ENCODE data around the gene GPR176.
"Not testable (repeated sequence)": the region's sequence is repeated elsewhere in the genome, so short reads cannot be mapped to it uniquely, and the experiment has no call there.

Gene GPR176

DNA sequence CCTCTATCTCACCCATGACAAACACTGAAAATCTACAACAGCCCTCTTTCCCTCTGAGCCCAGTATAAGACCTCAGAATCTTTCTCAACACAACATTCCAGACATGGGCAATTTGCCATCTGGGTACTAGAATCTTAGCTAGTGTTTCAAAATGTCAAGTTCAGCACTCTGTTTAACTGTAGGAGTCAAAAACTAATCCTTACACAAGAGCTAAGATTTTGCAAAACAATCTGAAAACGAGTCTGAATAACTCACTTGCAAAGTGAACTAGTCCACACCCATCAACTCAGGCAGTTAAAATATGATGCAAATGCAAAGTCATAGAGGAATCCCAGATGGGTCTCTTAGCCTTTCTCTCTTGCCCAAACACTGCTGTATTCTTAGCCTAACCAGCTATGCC is 67.8 kb downstream of the GPR176 start:
- no peak for DNase-seq

- no peak for DNase-seq
Observed at GRCh38 chr15:39851500-39852092, 68.5 kb downstream of the GPR176 start.

DNA sequence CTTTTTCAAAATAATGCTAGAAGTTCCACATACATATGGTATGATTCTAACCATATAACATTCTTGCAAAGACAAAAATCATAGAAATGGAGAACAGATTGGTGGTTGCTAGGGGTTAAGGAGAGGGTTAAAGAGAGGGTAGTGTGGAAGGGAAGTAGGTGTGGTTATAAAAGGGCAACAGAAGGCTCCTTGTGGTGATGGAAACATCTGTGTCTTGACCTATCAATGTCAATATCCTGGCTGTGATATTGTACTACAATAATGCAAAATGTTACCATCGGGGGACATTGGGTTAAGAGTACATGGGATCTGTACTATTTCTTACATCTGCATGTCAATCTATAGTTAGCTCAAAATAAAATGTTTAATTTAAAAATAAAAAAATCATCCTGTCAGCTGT is 69.6 kb downstream of the GPR176 start:
- DNase-seq = no peak

DNA sequence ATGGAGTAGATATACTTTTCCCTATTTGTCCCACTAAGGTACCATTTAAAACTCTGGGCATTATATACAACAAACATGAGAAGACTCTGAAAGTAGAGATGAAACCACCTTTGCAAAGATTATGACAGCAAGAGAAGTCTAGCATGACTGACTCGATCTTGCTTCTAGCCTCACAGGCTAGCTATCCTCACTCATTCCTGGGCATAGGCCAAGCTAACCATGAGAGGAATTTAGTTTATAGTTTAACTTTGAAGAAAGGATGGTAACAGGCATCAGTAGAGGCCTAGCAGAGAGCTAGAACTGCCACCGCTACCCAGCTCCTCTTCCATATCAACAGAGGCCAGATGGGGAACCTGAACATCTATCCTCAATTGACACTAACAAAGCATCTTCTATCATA is 74.0 kb downstream of the GPR176 start:
- DNase-seq = no peak

GRCh38 chr15:39845582-39845981 is 74.5 kb downstream of the GPR176 start:
- no peak for DNase-seq

DNA sequence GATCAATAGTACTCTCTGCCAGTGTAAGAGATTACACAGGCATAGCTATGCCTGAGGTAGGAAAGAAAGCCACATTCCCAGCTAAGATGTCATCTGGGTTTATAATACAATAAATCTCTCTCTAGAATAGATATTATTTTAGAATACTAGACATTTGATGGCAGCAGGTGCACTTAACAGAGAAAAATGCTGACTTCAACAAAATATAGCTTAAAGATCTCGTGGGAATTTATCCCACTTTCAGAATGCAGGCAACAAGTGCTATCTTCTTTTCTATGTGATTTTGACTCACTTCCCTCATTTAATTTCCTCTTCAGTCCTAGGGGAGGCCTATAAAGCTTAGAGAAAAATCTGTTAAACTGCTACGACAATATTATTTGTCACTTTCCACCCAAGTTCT is 76.5 kb downstream of the GPR176 start:
- DNase-seq = no peak

DNA sequence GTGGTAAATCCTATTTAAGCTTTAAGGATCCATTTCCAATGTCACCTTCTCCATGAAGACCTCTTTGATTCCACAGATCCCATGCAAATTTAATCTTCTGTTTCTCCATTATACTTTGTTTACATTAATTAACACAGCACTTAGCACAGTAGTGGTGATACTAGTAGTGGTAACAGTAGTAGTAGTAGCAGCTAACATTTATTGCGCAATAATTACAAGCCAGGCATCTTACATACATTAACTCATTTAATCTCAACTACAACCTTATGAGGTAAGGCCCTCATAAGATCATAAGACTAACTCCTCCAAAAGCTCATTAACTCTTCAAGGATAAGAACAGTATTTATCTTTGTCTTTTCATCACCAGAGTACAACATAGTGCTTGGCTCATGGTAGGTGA is 82.6 kb downstream of the GPR176 start:
- no peak for DNase-seq

- DNase-seq = no peak
Observed at GRCh38 chr15:39835550-39835949, 84.5 kb downstream of the GPR176 start.

DNA sequence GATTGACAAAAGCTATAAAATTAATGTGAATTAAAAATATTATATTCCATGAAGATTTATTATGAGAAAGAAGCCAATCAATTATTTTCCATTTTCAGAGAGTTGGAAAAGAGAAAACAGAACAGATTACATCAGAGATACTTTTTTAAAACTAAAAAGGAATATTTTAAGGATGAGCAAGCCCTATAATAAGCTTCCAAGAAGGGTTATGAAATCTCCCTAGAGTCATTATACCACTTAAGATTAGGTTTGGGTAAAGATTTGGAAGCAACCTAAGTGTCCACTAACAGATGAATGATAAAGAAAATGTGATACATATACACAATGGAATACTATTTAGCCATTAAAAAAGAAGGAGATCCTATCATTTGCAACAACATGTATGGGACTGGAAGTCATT is 85.8 kb downstream of the GPR176 start:
- no peak for DNase-seq

DNA sequence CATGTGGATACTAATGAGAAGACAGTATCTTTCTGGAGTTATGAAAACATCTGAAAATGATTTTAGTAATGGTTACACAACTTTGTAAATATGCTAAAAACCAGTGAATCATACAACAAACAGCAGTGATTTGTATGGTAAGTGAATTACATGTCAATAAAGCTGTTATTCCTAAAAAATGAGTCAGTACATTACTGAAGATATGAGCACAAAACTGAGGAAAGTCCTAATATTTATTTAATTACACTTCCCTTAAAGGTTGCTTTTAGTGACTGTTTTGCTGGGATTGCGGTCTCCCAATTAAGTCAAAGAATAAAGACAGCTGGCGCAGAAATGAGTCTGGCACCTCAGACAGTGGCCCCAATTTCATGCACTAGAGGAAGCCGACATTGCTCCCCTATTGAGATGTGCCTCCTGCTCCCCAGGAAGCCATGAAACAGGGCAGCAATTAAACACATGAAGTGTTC is 86.5 kb downstream of the GPR176 start:
- peak; percentile 50 for DNase-seq

GRCh38 chr15:39830166-39830565 is 89.9 kb downstream of the GPR176 start:
- no peak for DNase-seq

DNA sequence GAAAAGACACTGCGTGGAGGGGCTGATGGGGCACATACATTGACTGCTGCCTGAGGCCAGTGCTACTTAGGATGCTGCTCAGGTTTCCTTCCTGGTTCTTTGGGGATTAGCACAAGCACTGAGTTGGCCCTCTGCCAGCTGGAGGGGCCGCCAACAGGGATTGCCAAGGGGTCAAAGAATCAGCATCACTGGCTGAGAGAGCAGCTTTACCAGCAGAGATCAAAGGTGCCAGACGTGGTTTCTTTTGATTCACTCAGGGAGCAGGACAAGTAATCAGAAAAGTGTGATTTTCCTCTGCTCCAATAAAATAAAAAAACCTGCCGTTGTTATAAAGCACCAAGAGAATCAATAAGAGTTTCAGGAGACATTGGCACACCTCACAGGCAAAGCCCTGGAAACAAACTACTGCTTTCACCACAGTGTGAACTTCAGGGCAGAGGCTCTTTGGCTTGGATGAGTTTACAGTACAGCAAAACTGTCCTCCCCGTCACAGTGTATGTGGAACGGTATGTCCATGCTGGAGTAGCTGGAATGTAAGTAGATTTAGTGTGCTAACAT is 91.6 kb downstream of the GPR176 start:
- no peak for DNase-seq

DNA sequence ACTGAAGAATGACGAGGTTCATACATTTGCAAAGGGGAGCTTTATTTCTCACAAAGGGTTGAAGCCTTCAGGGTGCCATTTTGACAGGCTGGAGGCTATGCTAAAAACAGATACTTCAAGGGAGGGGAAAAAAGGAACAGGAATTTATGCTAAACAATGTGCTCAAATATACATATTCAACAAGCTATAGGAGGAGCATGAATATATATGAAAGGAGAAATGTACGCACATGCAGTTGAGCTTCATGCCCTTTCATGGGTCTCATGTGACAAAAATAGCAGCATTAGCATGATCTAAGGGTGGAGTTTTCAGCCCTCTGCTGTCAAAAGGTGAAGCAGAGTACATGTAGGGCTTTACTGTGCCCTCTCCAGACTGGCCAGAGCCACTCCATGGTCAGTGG is 93.1 kb downstream of the GPR176 start:
- no peak for DNase-seq

- DNase-seq = no peak
Observed at GRCh38 chr15:39823634-39824033, 96.4 kb downstream of the GPR176 start.

GRCh38 chr15:39820050-39820602 is 99.9 kb downstream of the GPR176 start:
- DNase-seq = no peak

GRCh38 chr15:39819533-39819932 is 100.5 kb downstream of the GPR176 start:
- DNase-seq = no peak

DNA sequence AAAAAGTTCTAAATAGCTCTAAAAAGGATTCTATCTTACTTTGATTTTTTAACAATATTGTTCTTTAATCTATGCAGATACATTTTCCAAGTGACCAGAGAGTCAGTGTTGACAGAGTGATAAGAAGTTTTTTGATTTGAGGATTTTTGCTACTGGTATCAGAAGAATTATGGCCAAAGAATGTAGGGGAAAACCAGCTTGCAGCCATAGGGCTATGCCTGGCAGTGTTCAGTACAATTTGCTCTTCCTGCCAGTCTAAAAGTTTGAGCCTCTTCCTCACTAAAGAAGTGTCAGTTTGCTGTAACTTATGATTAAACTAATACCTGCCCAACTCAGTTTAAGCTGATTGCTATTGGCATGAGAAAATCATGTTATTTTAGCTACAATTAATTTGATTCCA is 102.2 kb downstream of the GPR176 start:
- DNase-seq = no peak

- DNase-seq = no peak
Observed at GRCh38 chr15:39814489-39814888, 105.6 kb downstream of the GPR176 start.

- DNase-seq = not testable (repeated sequence)
Observed at GRCh38 chr15:39812651-39813050, 107.4 kb downstream of the GPR176 start.

DNA sequence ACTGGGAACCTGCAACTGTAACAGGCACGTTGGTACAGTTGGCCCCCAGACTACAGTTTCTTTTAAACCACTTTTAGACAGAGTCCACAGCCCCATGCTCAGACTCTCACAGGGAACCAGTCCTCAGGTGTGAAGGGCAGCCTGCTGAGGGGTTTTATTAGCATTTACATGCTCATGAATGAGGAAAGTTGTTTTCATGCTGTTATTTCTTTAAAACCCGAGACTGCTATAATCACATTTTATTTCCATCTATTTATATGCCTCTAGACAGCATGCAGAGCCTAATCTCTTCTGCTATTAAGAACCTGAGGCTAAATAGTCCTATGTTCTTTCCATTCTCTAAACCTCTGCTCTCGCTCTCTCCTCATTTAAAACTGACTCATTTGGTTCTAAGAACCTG is 111.2 kb downstream of the GPR176 start:
- no peak for DNase-seq

DNA sequence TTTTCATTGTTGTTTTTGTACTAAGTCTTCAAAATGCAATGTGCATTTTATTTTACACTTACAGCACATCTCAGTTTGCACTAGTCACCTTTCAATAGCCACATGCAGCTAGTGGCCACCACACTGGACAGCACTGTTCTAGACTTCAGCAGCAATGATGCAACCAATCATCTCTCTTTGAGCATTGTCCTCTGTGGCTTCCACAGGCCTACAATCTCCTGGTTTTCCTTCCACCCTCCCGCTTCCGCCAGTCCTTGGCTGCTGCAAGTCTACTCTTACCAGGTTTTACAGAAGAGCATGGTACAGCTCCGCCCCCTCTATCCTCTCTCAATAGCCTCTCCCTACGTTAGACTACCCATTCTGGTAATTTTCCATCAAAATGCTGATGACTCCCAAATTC is 112.3 kb downstream of the GPR176 start:
- no peak for DNase-seq

DNA sequence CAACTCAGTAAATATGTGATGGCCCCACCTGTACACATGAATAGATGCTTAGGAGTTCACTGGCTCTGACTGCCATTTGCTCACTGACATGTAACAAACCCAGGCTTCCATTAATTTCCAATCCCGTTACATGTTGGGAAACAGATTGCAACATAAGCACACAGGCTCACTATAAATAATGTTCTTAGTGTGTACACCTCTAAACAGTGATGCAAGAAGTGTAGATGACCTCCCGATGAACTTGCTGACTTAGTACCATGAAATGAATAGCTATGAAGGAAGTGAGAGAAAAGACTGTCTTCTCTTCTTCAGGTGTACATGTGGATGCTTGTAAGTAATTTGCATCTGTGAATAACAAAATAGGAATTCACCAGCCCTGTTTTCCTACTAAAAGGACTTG is 116.0 kb downstream of the GPR176 start:
- DNase-seq = no peak

DNA sequence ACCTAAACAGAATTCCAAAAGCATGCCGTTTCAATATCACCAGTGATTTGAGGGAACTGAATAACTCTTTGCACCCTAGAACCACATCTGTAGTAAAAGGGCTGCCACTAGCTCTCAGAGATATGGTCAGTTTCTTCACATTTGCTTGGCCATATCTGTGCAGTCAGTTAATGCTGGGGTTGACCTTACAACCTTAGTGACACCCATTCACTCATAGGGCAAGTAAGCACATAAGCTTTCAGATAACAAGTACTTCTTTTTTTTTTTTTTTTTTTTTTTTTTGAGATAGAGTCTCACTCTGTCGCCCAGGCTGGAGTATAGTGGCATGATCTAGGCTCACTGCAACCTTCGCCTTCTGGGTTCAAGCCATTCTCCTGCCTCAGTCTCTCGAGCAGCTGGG is 117.0 kb downstream of the GPR176 start:
- no peak for DNase-seq

GRCh38 chr15:39801641-39802309 is 118.3 kb downstream of the GPR176 start:
- no peak for DNase-seq
